ENCODE results near the gene CALB2.

DNA sequence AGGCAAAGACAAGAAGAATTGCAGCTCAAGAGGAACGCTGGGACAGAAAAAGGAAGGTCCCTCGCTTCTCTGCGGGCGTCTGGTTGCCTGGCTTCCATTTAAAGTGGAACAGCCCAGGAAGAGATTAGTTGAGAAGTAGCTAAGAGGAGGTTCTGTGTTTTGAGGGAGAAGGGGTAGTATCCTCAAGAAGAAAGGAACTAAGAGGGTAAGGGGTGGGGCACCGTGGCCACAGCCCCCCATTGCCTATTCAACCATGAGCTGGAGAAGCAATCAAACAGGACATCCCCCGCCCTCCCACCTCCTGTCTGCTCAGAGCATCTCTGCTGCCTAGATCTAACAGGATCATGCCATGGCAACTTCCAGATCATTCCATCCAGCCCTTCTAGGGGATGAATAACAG is 18.1 kb upstream of the CALB2 start:
- TF ChIP-seq CTCF (IDR thresholded peaks at IDR 0.05 in 2 of 3, conservative IDR thresholded peaks at IDR 0.05 in 1 of 3; ENCODE audit: borderline replicate concordance in 1 of 3, insufficient read depth in 1 of 3, low read depth in 2 of 3, low read length in 2 of 3) (no peak), POLR2A (IDR thresholded peaks at IDR 0.05; ENCODE audit: borderline replicate concordance, extremely low read depth, insufficient read depth, insufficient read length) (no peak), YY1 (IDR thresholded peaks at IDR 0.05; ENCODE audit: extremely low read depth, insufficient replicate concordance, low read depth, low read length) (no peak), POLR2AphosphoS5 (IDR thresholded peaks at IDR 0.05; ENCODE audit: low read depth, low read length) (no peak), EGR1 (IDR thresholded peaks at IDR 0.05; ENCODE audit: low read depth) (no peak), ATF3 (IDR thresholded peaks at IDR 0.05) (no peak), EZH2phosphoT487 (IDR thresholded peaks at IDR 0.05; ENCODE audit: borderline replicate concordance) (no peak), SRF (IDR thresholded peaks at IDR 0.05; ENCODE audit: low read depth) (no peak), SP1 (IDR thresholded peaks at IDR 0.05; ENCODE audit: low read depth) (no peak), RAD21 (IDR thresholded peaks at IDR 0.05; ENCODE audit: low read depth) (no peak), EZH2 (IDR thresholded peaks at IDR 0.05) (no peak), ZNF274 (IDR thresholded peaks at IDR 0.05; ENCODE audit: low read depth, low read length) (no peak), FOSL1 (IDR thresholded peaks at IDR 0.05; ENCODE audit: low read depth) (no peak)
- TF ChIP-seq, protein P1, sequence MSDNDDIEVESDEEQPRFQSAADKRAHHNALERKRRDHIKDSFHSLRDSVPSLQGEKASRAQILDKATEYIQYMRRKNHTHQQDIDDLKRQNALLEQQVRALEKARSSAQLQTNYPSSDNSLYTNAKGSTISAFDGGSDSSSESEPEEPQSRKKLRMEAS (IDR thresholded peaks at IDR 0.05): no peak
